Gastroesophageal sphincter (tissue), 4 donors: ENCODE data around the gene TXNDC17. TPM values are rescaled to one million over a fixed set of nuclear protein-coding genes. Genes with fewer than 3 reads are reported as not detected.

ENCODE experiments used
- ATAC-seq: fragments of 150-250 bp; one replicate; pipeline ENCODE4 v1.9.1; 2016; ENCODE audit warnings: mild to moderate bottlenecking, moderate library complexity
- H3K27ac ChIP-seq, 4 donors: fragments of 200-600 bp; sonication (generic) in 3 of 4; 1 replicate in 3 of 4; 2 replicates in 1 of 4; pipeline ENCODE4 v1.5.1; 2016 to 2019
- H3K27me3 ChIP-seq: fragments of 200-600 bp; sonication (generic); one replicate; pipeline ENCODE4 v1.5.1; 2019
- H3K36me3 ChIP-seq, 2 donors: fragments of 200-600 bp; sonication (generic); one replicate each; pipeline ENCODE4 v1.5.1; 2019; ENCODE audit warnings: control low read depth in 1 of 2
- H3K4me1 ChIP-seq, 3 donors: fragments of 200-600 bp; sonication (generic); 1 replicate in 2 of 3; 2 replicates in 1 of 3; pipeline ENCODE4 v1.5.1; 2016 to 2019; ENCODE audit warnings: control low read depth in 2 of 3
- H3K4me3 ChIP-seq, 2 donors: fragments of 200-600 bp; sonication (generic); one replicate each; pipeline ENCODE4 v1.5.1; 2019; ENCODE audit warnings: mild to moderate bottlenecking in 1 of 2, moderate library complexity in 1 of 2
- H3K9me3 ChIP-seq, 3 donors: fragments of 200-600 bp; sonication (generic); one replicate each; pipeline ENCODE4 v1.5.1; 2017 to 2019; ENCODE audit warnings: control low read depth in 2 of 3
- CTCF ChIP-seq, 4 experiments: fragments of 200-600 bp in 2 of 4; fragments of 450-650 bp in 2 of 4; sonication (generic) in 1 of 4; IDR thresholded peaks; one replicate each; pipeline ENCODE4 v1.5.1; 2017 to 2019; ENCODE audit warnings: antibody characterized with exemption in 4 of 4, mild to moderate bottlenecking in 2 of 4, moderate library complexity in 2 of 4
- EP300 ChIP-seq: sonication (generic); formaldehyde crosslinking; IDR thresholded peaks from one replicate; pipeline ENCODE4 v1.6.1; 2017; ENCODE audit warnings: antibody characterized with exemption, mild to moderate bottlenecking
- POLR2A ChIP-seq, 2 donors: fragments of 450-650 bp; IDR thresholded peaks; one replicate each; pipeline ENCODE4 v1.6.1; 2017; ENCODE audit warnings: antibody characterized with exemption in 2 of 2, mild to moderate bottlenecking in 2 of 2, moderate library complexity in 1 of 2
- POLR2AphosphoS5 ChIP-seq: sonication (generic); formaldehyde crosslinking; IDR thresholded peaks from one replicate; pipeline ENCODE4 v1.6.1; 2017; ENCODE audit warnings: antibody characterized with exemption
- WGBS, 2 donors: methylation state at CpG; one replicate each; pipeline ENCODE4 v1.1.5; 2018; ENCODE audit warnings: low coverage in 1 of 2; 5-methylcytosine and 5-hydroxymethylcytosine counted together
- total RNA-seq, 4 donors: library from RNA; depleted of rRNA; stranded (reverse); fragments of >200 nt; gene quantifications; one replicate each; pipeline ENCODE4 v1.1.0, GENCODE V29; 2016

TXNDC17 gene
- total RNA-seq, 4 donors from 2014 or later: 41.2 to 85.8 (median 68.2) TPM

- Histone ChIP-seq H3K4me3 (no peak overlapping the region), H3K9me3 (no peaks in the 10 kb centered on the region), H3K27ac (no peak overlapping the region), H3K27me3 (no peaks in the 10 kb centered on the region), H3K4me1 (peaks cover 0 to 25% (median 15%) of the 10 kb centered on the region in 3 donors), H3K36me3 (peaks cover 0 to 41% of the 10 kb centered on the region in 2 donors)
- WGBS, 2 donors: 33 to 63% methylated on average over 1 to 2 of the region's 2 CpGs
- no peak for TF ChIP-seq POLR2AphosphoS5
- no peak for TF ChIP-seq CTCF (IDR thresholded peaks at IDR 0.05)
- no peak for TF ChIP-seq POLR2A (IDR thresholded peaks at IDR 0.05)
- no peak for TF ChIP-seq EP300
- ATAC-seq: no peak
Observed at GRCh38 chr17:6636105-6636504, 4.8 kb upstream of the TXNDC17 start.

GRCh38 chr17:6636616-6637457 is 4.0 kb upstream of the TXNDC17 start:
- WGBS, 2 donors: 82 to 93% methylated on average over 7 to 13 of the region's 17 CpGs

GRCh38 chr17:6637458-6637840 is 3.4 kb upstream of the TXNDC17 start:
- Histone ChIP-seq H3K27me3 (no peaks in the 10 kb centered on the region), H3K27ac (no peak overlapping the region), H3K9me3 (no peaks in the 10 kb centered on the region), H3K36me3 (peaks cover 0 to 28% of the 10 kb centered on the region in 2 donors), H3K4me1 (peaks cover 0 to 38% (median 19%) of the 10 kb centered on the region in 3 donors), H3K4me3 (no peak overlapping the region)
- TF ChIP-seq POLR2AphosphoS5: no peak
- TF ChIP-seq POLR2A (IDR thresholded peaks at IDR 0.05): no peak
- no peak for TF ChIP-seq EP300
- TF ChIP-seq CTCF (IDR thresholded peaks at IDR 0.05): no peak
- 90 to 93% methylated on average over 2 of the region's 6 CpGs for WGBS, 2 donors
- no peak for ATAC-seq

More at GRCh38 chr17:6636616-6637457, 4.0 kb upstream of the TXNDC17 start:
- ATAC-seq: no peak
- H3K36me3 ChIP-seq: peaks cover 0 to 34% of the 10 kb centered on the region in 2 donors
- no peak overlapping the region for H3K27ac ChIP-seq
- peaks cover 0 to 32% (median 17%) of the 10 kb centered on the region in 3 donors for H3K4me1 ChIP-seq
- H3K4me3 ChIP-seq: no peak overlapping the region
- TF ChIP-seq CTCF (IDR thresholded peaks at IDR 0.05): no peak
- TF ChIP-seq POLR2AphosphoS5: no peak
- no peak for TF ChIP-seq POLR2A (IDR thresholded peaks at IDR 0.05)
- TF ChIP-seq EP300: no peak
- no peaks in the 10 kb centered on the region for H3K9me3 ChIP-seq
- H3K27me3 ChIP-seq: no peaks in the 10 kb centered on the region

GRCh38 chr17:6638046-6638908 is 2.6 kb upstream of the TXNDC17 start:
- WGBS, 2 donors: 89% methylated on average over 8 of the region's 24 CpGs; no CpG with 5 or more reads in 1 of the 2 donors
- no peak for TF ChIP-seq EP300
- no peak for TF ChIP-seq POLR2AphosphoS5
- no peak for TF ChIP-seq POLR2A (IDR thresholded peaks at IDR 0.05)
- no peak for TF ChIP-seq CTCF (IDR thresholded peaks at IDR 0.05)
- peaks cover 0 to 43% (median 19%) of the 10 kb centered on the region in 3 donors for H3K4me1 ChIP-seq
- no peak for ATAC-seq
- H3K27ac ChIP-seq: no peak overlapping the region
- no peaks in the 10 kb centered on the region for H3K9me3 ChIP-seq
- H3K36me3 ChIP-seq: peaks cover 0 to 28% of the 10 kb centered on the region in 2 donors
- H3K4me3 ChIP-seq: no peak overlapping the region
- no peaks in the 10 kb centered on the region for H3K27me3 ChIP-seq
